ENCODE data around the gene AHNAK2. TPM values are rescaled to one million over a fixed set of nuclear protein-coding genes. Genes with fewer than 3 reads are reported as not detected.

The AHNAK2 gene
- total and polyA plus RNA-seq, 9 of the 15 experiments (the other 6 are each of a cell fraction or from before 2014, with no cell fraction given): 0.04 to 0.09 (median 0.04) TPM; not detected in 6

- TF ChIP-seq CHD7 (IDR thresholded peaks at IDR 0.05; ENCODE audit: low read depth, low read length) (no peak), USF2 (CRISPR knock-in tag; IDR thresholded peaks at IDR 0.05) (peak; percentile 32; the same call in 1 of the 2 replicates), DEAF1 (CRISPR knock-in tag; IDR thresholded peaks at IDR 0.05) (no peak), CBX5 (IDR thresholded peaks at IDR 0.05; ENCODE audit: borderline replicate concordance, low read depth) (0 out of 2 replicates have a peak, but pooled peaks have one; percentile 15)
Observed at GRCh38 chr14:104923640-104924420, 54.3 kb downstream of the AHNAK2 start (continued).

All from K562 (cell line).